Tibial artery (tissue), 4 donors: ENCODE data around the gene GBX1.

Experiments used
- DNase-seq, 2 donors: peaks; one replicate each; pipeline ENCODE4 v3.0.0-alpha.2; 2019
- H3K27ac ChIP-seq, 2 donors: fragments of 200-600 bp; sonication (generic) in 1 of 2; 1 replicate in 1 of 2; 2 replicates in 1 of 2; pipeline ENCODE4 v1.5.1; 2018 to 2019; ENCODE audit warnings: mild to moderate bottlenecking in 1 of 2
- H3K27me3 ChIP-seq, 2 donors: fragments of 200-600 bp; sonication (generic) in 1 of 2; one replicate each; pipeline versions ENCODE4 v1.5.1 to v1.6.0; 2016 to 2019
- H3K36me3 ChIP-seq, 3 donors: fragments of 200-600 bp; sonication (generic) in 2 of 3; one replicate each; pipeline ENCODE4 v1.5.1; 2016 to 2019; ENCODE audit warnings: mild to moderate bottlenecking in 2 of 3
- H3K4me1 ChIP-seq, 4 donors: fragments of 200-600 bp; sonication (generic) in 2 of 4; 1 replicate in 3 of 4; 2 replicates in 1 of 4; pipeline ENCODE4 v1.5.1; 2016 to 2019
- H3K4me3 ChIP-seq, 2 donors: fragments of 200-600 bp; sonication (generic) in 1 of 2; 1 replicate in 1 of 2; 2 replicates in 1 of 2; pipeline ENCODE4 v1.5.1; 2018 to 2019; ENCODE audit warnings: mild to moderate bottlenecking in 2 of 2
- H3K9me3 ChIP-seq, 3 donors: fragments of 200-600 bp; sonication (generic) in 1 of 3; one replicate each; pipeline ENCODE4 v1.5.1; 2016 to 2019
- intact Hi-C: fragments of 100-400 bp; cut with DNase I; formaldehyde crosslinking; loops from one replicate; pipeline ENCODE4 v1.15.0; 2023; ENCODE audit warnings: low total_unique reads
- TF ChIP-seq, protein P1 (sequence below), 2 experiments: fragments of 200-600 bp in 1 of 2; fragments of 450-650 bp in 1 of 2; IDR thresholded peaks; one replicate each; pipeline ENCODE4 v1.5.1; 2017 to 2019; ENCODE audit warnings: antibody characterized with exemption in 2 of 2, mild to moderate bottlenecking in 1 of 2, moderate library complexity in 1 of 2

The GBX1 gene

DNA sequence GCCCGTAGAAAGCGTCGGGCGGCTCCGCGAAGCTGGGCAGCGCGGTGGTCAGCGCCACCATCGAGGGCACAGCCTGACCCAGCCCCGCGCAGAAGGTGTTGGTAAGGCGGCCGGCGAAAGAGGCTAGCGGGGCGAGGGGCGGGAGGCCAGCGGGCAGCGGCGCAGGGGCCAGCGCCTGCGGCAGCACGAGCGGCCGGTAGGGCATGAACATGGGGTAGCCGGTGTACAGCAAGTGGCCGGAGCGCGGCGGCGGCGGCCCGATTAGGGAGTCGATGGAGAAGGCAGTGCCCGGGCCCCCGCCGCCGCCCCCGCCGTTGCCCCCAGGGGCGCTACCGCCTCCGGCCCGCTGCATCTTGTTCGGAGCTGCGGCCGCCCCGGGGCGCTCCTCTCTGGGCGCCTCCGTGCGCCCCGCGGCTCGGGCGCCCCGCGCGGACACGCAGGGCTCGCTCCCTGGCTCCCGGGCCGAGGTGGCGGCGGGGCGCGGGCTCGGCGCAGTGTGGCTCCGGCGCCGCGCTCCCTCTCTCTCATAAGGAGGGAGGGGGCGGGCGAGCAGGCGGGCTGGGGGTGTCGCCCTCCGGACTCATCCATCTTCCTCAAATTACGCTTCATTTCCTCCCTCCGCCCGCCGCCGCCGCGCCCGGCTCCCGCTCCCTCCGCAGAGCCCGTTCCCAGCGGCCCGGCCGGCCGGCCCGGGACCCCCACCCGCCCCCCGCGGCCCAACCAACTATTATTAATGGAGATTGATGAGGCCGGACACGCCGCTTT, at the start of gene GBX1:
Gene GBX1 (minus strand): TSS at position 498 of the 765 bp plus-strand sequence. CDS start 146 bp downstream, at position 352.
- Histone ChIP-seq H3K4me1 (peaks cover 0 to 19% (median 18%) of the 10 kb centered on the region in 4 donors), H3K27me3 (peaks cover 0 to 78% of the 10 kb centered on the region in 2 donors), H3K36me3 (no peaks in the 10 kb centered on the region), H3K9me3 (no peaks in the 10 kb centered on the region), H3K27ac (no peak within 1 kb of the TSS), H3K4me3 (peak within 1 kb of the TSS; percentile 31 to 44)
- DNase-seq, result no peak
- intact Hi-C loops, result no loop called here
- TF ChIP-seq, protein P1, sequence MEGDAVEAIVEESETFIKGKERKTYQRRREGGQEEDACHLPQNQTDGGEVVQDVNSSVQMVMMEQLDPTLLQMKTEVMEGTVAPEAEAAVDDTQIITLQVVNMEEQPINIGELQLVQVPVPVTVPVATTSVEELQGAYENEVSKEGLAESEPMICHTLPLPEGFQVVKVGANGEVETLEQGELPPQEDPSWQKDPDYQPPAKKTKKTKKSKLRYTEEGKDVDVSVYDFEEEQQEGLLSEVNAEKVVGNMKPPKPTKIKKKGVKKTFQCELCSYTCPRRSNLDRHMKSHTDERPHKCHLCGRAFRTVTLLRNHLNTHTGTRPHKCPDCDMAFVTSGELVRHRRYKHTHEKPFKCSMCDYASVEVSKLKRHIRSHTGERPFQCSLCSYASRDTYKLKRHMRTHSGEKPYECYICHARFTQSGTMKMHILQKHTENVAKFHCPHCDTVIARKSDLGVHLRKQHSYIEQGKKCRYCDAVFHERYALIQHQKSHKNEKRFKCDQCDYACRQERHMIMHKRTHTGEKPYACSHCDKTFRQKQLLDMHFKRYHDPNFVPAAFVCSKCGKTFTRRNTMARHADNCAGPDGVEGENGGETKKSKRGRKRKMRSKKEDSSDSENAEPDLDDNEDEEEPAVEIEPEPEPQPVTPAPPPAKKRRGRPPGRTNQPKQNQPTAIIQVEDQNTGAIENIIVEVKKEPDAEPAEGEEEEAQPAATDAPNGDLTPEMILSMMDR (IDR thresholded peaks at IDR 0.05), result no peak

DNA sequence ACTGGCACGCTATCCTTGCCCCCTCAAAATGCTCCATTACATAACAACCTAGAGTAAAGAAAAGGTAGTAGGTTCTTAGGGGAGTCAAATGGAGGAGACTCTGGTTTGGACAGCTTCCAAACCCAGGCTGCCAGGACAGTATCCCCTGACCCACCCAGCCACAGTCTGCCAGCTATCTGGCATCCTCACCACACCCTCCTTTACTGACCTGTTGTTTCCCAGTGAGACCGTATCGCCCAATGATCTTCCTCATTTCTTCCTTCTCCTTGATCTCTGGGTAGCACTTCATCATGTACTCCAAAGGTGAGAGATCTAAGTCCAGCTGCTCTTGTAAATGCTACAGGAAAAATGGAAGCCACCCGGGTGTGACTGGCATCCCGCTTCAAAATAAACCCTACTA, 47.9 kb upstream of the GBX1 start:
- intact Hi-C loops, result no loop called here
- no peaks in the 10 kb centered on the region for H3K4me1 ChIP-seq
- H3K36me3 ChIP-seq, result peaks cover 75 to 88% (median 84%) of the 10 kb centered on the region in 3 donors
- H3K27ac ChIP-seq, result no peak overlapping the region
- TF ChIP-seq, protein P1 (IDR thresholded peaks at IDR 0.05), result no peak
- no peak overlapping the region for H3K4me3 ChIP-seq
- no peaks in the 10 kb centered on the region for H3K27me3 ChIP-seq
- no peak for DNase-seq
- no peaks in the 10 kb centered on the region for H3K9me3 ChIP-seq

GRCh38 chr7:151213826-151214225, 46.3 kb upstream of the GBX1 start:
- peaks cover 61 to 72% (median 69%) of the 10 kb centered on the region in 3 donors for H3K36me3 ChIP-seq
- intact Hi-C loops, result no loop called here
- H3K27me3 ChIP-seq, result no peaks in the 10 kb centered on the region
- H3K4me1 ChIP-seq, result no peaks in the 10 kb centered on the region
- TF ChIP-seq, protein P1 (IDR thresholded peaks at IDR 0.05), result no peak
- DNase-seq, result no peak
- H3K27ac ChIP-seq, result no peak overlapping the region
- no peaks in the 10 kb centered on the region for H3K9me3 ChIP-seq
- H3K4me3 ChIP-seq, result no peak overlapping the region

GRCh38 chr7:151212626-151213025, 45.1 kb upstream of the GBX1 start:
- DNase-seq, result no peak
- Histone ChIP-seq H3K4me3 (no peak overlapping the region), H3K4me1 (no peaks in the 10 kb centered on the region), H3K27ac (no peak overlapping the region), H3K36me3 (peaks cover 49 to 60% (median 57%) of the 10 kb centered on the region in 3 donors), H3K27me3 (no peaks in the 10 kb centered on the region), H3K9me3 (no peaks in the 10 kb centered on the region)
- intact Hi-C loops, result no loop called here
- TF ChIP-seq, protein P1 (IDR thresholded peaks at IDR 0.05), result no peak

GRCh38 chr7:151211155-151211772, 43.8 kb upstream of the GBX1 start:
- TF ChIP-seq, protein P1 (IDR thresholded peaks at IDR 0.05), result no peak
- no peak overlapping the region for H3K4me3 ChIP-seq
- no peaks in the 10 kb centered on the region for H3K9me3 ChIP-seq
- peaks cover 0 to 4% of the 10 kb centered on the region in 2 donors for H3K27me3 ChIP-seq
- DNase-seq, result no peak
- no peak overlapping the region for H3K27ac ChIP-seq
- H3K4me1 ChIP-seq, result no peaks in the 10 kb centered on the region
- intact Hi-C loops, result no loop called here
- H3K36me3 ChIP-seq, result peaks cover 38 to 47% (median 43%) of the 10 kb centered on the region in 3 donors
